Suppressor macrophage (primary cell): ENCODE results near the gene CELF4.

ENCODE experiments used
- DNase-seq, 4 experiments: peaks; one replicate each; pipeline ENCODE4 v3.0.0-alpha.2; 2020 to 2022

The CELF4 gene

DNA sequence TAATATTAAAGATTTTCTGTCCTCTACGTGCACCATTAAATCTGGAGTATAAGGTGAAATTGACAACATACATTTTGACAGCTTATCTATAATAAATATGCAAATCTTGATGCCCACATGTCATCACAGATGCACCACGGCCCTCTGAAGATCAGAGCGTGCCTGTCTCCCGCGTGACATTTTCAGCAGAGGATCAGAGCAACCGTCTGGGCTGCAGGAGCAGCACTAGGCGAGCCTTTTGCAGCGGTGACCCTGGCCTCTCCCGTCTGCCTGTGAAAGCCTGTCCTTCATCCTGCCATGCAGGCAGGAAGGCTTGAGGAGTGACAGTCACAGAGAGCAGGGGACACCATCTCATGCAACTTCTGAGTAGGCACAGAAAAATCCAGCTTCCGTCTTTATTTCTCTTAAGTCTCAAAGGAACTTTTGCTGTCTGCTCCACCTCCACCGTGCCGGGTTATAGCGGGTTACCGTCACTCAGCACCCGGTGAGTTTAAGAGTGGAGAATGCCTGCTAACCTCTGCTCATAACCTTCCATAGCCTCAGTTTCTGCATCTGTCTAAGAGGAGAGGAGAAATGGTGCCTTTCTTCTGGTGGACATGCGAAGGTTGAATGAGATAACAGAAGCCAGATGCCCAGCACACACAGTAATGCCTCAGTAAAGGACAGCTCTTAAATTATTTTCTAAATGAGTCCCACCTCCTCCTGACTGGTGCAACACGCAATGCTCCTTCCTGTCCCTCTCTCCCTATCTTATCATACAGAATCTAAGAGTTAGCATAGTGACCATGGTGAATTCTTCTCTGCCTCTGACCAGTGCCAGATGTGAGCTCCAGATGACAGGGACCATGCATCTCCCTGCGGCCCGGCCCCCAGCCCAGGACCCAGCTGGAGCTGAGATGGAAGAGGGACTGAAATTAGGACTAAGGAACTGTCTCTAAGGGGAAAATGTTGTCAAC lies 43.8 kb downstream of the CELF4 start:
- DNase-seq: no peak

DNA sequence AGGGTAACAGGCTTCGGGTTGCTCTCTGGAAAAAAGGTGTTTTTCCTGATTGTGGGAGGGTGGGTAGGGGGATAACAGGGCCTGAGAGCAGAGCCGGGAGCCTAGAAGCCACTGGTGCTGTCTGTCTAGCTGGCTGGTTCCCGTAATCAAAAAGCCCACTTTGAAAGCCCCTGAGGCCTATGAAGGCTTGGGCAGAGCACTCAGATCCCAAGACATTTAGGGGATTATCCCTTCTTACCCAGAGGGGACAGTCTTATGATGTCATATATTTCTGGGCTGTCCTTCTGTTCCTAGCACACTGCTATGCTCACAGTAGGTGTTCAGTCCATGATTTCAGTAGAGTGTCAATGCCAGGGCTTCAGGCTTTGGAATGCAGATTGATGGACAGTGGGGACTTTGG lies 45.1 kb downstream of the CELF4 start:
- no peak for DNase-seq

DNA sequence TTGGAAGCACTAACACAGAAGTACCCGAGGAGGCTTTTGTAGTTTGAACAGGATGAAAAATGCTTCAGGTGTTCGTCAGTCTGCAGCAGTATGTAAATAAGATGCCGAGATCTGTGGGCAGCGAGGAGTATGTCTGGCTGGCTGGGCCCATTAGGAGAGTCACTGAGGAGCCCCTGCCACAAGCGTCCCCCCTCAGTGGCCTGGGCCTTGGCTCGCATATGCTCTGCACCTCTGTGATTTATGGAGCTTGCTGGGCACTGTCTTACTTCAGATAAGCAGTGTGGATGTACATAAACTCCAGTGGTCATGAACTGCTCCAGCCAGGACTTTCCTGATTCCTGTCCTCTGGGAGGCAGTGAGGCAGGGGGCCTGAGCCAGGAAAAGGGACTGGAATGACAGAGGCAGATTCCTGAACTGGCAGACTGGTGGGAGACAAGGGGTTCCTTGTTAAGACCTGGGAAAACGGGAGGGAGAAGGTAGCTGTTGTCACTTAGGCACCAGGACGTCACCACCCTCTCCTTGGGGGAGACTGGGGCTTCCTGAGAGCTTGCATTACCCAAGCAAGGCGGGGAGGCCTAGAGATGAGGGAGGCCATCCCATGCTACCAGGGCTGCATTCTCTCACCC lies 46.0 kb downstream of the CELF4 start:
- DNase-seq: no peak

DNA sequence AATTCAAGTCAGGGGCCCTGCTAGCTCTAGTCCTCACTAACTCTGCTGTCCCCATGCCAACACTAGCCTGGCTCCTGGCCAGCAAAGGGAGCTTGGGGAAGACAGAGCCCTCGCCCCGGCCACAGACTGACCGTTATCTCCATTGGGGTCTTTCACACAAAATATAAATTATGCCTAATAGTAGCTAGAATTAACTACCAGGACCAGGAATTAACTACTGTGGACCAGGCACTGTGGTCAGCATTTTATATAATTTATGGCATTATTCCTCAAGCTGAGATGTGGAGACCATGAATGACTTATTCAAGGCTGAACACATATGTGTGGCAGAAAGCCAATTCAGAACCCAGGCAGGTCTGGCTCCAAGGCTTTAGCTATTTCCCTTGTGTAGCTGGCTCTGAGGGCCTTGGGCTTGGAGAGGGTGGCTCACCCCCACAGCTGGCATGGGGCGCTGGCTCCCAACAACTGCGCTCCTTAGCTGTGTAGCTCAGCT lies 49.2 kb downstream of the CELF4 start:
- DNase-seq: no peak

DNA sequence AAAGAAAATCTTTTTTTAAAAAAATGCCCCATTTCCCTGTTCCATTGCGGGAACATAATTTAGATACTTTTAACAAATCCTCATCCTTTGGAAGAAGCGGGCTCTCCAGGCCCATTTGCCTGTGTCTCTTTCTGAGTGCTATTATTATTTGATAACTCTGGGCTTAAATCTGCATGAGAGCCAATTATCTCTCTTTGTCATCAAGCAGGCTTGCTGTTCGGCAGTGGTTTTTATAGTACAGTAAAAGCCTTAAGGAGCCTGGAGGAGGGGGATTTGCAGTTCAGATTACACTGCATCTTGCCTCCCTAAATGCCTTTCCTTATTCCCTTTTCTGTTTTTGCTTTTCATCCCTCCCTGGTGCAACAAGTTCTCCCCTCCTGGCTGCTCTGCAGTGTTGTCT lies 50.6 kb downstream of the CELF4 start:
- no peak for DNase-seq

DNA sequence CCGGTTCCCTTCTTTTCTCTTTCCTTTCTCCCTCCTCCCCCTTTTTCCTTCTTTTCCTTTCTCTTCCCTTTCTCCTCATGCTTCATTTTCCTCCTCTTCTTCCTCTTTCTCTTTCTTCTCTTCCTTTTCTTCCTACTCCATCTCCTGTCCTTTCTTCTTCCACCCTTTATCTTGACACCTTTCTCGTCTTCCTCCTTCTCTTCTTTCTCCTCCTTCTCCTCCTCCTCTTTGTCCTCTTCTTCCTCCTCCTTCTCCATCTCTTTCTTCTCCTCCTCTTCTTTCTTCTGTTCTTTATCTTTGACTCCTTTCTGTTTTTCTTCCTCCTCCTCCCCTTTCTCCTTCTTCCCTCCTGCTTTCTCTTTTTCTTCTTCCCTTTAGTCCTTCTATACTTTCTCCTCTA lies 53.2 kb downstream of the CELF4 start:
- DNase-seq: no peak

DNA sequence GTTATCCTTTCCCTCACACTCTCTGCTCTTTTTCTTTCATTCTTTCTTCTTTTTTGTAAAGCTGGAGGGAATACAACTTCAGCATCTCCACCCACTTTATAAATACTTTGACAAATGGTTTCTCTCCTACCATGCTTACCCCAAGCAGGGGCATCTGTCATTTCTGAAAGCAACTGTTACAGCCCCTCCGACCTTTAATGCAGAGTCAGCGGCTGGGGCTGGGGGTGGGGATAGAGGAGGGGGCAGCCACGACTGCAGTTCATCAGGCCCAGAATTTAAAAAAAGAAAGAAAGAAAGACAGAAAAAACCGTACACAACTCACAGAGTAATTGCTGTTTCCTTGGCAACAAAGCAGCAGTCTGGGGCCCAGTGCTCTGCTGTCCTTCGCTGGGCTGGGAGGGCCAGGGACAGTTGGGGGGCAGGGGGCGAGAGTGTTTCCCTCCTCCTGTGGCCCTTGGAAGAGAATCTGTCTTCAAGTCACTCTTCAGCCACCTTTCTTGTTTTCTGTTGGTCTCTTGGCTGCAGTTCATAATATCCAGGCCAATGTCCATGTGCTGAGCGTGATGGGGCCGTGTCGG lies 53.8 kb downstream of the CELF4 start:
- DNase-seq: no peak

- DNase-seq: no peak
Measured at GRCh38 chr18:37509600-37509999, 56.0 kb downstream of the CELF4 start.

GRCh38 chr18:37508207-37508606 lies 57.4 kb downstream of the CELF4 start:
- no peak for DNase-seq

DNA sequence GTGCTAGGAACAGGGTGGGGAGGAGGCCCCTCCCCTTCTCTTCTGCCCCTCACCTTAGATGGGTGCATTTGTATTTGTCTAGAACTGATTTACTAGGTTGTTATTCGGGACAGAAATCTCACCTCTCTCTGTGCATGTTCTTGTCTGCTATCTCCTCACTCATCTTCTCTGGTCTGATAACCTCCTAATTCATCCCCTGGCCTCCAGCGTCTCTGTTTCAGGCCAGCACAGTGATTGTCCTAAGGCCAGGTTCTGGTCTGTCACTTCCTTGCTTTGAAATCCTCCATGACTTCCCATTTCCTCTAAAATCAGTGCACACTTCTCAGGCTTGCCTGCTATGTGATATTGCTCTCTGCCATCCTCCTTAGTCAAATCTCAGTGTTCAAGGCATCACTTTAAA lies 58.4 kb downstream of the CELF4 start:
- DNase-seq: no peak

DNA sequence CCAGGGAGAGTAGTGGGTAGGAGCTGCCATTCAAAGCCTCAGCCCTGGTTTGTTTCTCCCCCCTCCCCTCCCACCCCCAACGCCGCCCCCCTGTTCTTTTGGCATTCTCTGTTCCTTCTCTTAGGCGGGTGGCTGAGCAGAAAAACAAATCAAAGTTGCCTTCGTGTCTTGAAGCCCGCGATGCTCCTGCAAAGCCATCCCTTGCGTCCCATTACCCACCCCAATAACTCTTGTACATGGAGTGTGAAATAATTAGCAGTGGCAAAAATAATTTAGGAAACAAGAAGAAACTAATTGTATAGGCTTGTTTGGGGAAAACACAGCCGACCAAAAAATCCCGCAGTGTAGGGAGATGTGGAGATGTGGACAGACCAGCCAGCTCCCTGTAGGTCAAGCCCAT lies 59.6 kb downstream of the CELF4 start:
- no peak for DNase-seq

DNA sequence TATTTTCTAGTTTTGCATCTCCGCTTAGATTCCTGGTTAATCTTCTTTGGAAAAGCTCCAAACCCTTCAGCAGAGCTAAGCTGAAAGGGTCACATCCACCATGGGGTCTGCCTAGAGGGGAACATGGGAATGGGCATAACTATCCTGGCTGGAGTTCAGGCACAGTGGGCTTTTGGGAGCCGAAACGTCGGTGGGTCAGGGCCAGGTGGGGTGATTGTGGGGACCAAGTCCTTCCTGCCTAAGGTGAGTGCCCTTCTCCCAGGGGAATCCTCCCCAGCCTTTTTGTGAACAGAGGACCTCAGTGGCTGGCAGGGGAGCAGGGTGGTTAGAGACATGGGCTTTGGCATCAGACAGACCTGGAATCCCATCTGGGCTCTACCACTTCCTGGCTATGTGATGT lies 60.3 kb downstream of the CELF4 start:
- no peak for DNase-seq

- no peak for DNase-seq
Measured at GRCh38 chr18:37502601-37503000, 63.0 kb downstream of the CELF4 start.

GRCh38 chr18:37502036-37502435 lies 63.6 kb downstream of the CELF4 start:
- DNase-seq: no peak

- no peak for DNase-seq
Measured at GRCh38 chr18:37501136-37501535, 64.5 kb downstream of the CELF4 start.

- DNase-seq: no peak
Measured at GRCh38 chr18:37499913-37500312, 65.7 kb downstream of the CELF4 start.

DNA sequence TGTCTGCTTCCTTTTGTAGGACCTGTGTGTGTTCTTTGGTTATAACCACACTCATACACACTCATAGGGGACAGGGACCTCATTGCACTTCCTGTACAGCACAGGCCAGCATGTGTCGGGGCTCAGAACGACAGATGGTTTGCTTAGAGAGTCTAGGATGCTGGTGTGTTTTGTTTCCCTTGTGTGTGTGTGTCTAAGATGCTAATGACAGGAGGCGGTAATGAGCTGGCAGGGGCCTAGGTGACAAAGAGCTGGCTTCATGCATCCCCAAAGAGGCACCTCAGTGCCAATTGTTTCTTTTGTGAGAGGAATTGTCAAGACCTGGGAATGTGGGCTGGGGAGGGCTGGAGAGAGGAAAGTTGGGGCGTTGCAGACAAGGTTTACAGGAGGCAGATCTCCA lies 66.6 kb downstream of the CELF4 start:
- no peak for DNase-seq

DNA sequence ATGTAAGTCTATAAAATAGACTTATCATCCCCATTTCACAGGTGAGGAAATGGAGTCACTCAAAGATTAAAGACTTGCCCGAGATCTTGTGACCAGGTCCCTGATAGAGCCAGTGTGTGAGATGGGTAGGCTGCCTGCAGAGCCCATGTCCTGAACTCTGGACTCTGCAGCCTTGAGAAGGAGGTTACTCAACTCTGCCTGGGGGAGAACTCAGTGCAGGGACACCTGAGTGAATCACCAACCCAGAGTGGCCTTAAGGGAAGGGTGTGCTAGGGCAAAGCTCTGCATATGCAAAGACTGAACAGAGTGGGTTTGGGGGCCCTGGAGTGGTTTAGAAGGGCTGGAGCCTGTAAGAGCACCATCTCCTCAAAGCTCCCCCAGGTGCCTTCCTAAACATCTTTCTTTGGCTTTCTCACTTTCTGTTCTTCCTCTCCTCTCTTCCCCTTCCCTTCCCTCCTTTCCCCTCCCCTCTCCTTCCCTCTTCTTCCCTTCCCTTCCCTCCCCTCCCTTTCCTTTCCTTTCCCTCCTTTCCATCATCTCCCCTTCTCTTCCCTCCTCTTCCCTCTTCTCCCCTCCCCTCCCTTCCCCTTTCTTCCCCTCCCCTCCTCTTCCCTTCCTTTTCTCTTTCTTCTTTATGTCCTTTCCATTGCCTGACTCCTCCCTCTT lies 67.6 kb downstream of the CELF4 start:
- DNase-seq: no peak

- DNase-seq: no peak
Measured at GRCh38 chr18:37496568-37496967, 69.0 kb downstream of the CELF4 start.

DNA sequence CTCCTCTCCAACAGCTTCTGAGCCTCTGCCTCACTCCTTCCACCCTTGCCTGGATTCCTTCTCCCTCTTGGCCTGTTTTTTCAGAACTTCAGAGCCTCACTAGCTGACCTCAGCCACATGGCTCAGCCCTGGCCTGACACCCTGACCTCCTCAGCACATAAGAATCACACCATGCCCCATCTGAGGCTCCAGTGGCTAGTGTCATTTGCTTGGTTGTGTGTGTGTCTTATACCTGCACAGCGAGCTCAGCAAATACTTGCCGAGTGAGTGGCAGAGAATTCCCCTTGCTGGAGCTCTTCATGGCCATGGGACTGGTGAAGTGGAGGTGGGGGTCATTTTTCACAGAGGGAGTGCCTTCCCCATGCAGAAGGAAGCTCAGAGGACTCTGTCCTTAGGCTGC lies 70.2 kb downstream of the CELF4 start:
- no peak for DNase-seq

DNA sequence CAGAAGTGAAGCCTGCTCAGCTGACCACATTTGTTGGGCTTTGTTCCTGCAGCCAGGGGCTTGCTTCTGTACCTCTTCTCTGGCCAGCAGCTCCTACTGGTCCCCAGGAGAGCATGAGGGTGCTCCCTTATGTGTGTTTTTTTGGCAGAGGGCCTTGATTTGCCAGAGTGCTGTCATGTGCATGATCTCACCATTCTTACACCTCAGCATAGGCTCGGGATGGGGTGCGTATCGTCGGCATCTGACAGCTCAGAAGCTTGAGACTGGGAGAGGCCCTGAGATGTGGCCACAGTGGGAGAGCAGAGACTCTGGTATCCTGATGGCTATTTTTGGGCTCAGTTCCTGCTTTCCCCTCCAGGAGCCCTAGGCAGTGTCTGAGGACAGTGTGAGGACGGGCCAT lies 71.2 kb downstream of the CELF4 start:
- no peak for DNase-seq

- no peak for DNase-seq
Measured at GRCh38 chr18:37493352-37493935, 72.2 kb downstream of the CELF4 start.

DNA sequence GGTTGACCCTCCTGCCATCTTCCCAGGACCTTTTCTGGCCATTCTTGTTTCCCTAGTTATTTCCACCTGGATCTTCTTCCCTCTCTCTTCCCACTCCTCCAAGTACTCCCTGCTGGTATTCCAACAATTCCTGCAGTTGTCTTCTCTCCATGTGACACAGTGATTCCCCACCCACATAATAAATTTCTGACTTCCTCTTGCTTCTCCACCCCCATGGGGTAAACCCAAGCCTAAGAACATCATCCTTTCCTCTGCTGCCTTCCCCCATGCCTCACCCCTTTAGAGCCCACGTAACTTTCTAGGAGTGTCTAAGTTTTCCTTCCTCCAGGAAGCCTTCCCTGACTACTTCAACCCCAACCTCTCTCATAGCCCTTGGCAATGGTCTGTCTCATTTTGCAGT lies 72.6 kb downstream of the CELF4 start:
- no peak for DNase-seq
